Stimulated activated effector memory CD8-positive, alpha-beta T cell treated with anti-CD3 and anti-CD28 coated beads, Interleukin-12 subunit alpha, Interleukin-12 subunit beta, amount 100 ng/mL, for 72 hours (primary cell): ENCODE data around the gene KHSRP.

Source experiments
- ATAC-seq: fragments of 150-1000 bp; cut with Tn5 transposase; 2 replicates; pipeline ENCODE4 v1.10.0; 2021
- DNase-seq, 2 donors: peaks; one replicate each; pipeline ENCODE4 v3.0.0; 2021 to 2022; ENCODE audit warnings: low spot score in 2 of 2
- H3K27ac Mint-ChIP-seq: one replicate; pipeline ENCODE4 v1.8.0; 2022; ENCODE audit warnings: mild to moderate bottlenecking, mixed read lengths
- H3K36me3 Mint-ChIP-seq: one replicate; pipeline ENCODE4 v1.8.0; 2022; ENCODE audit warnings: mild to moderate bottlenecking, mixed read lengths
- H3K4me1 Mint-ChIP-seq: one replicate; pipeline ENCODE4 v1.8.0; 2022; ENCODE audit warnings: mixed read lengths
- H3K4me3 Mint-ChIP-seq: one replicate; pipeline ENCODE4 v1.8.0; 2022; ENCODE audit warnings: mild to moderate bottlenecking, mixed read lengths
- H3K9me3 Mint-ChIP-seq: one replicate; pipeline ENCODE4 v1.8.0; 2022; ENCODE audit warnings: mixed read lengths

Gene KHSRP

GRCh38 chr19:6393074-6393982, 31.3 kb downstream of the KHSRP start, which contains the start of gene GTF2F1:
Gene GTF2F1 (minus strand): TSS chr19:6393164. CDS start chr19:6392995, 169 bp downstream.
- no peaks in the 10 kb centered on the region for H3K9me3 Mint-ChIP-seq
- H3K36me3 Mint-ChIP-seq, result peaks cover 54% of the 10 kb centered on the region
- peak; percentile 91 to 98 for DNase-seq
- H3K4me3 Mint-ChIP-seq, result peak within 1 kb of the TSS; percentile 87
- H3K27ac Mint-ChIP-seq, result peak within 1 kb of the TSS; percentile 96
- peak; percentile 91 for ATAC-seq
- peaks cover 32% of the 10 kb centered on the region for H3K4me1 Mint-ChIP-seq

- ATAC-seq (peak; percentile 0), DNase-seq (no peak)
- H3K27ac Mint-ChIP-seq, result peak overlapping the region; percentile 96
- H3K36me3 Mint-ChIP-seq, result peaks cover 63% of the 10 kb centered on the region
- peak overlapping the region; percentile 87 for H3K4me3 Mint-ChIP-seq
- H3K9me3 Mint-ChIP-seq, result no peaks in the 10 kb centered on the region
- peaks cover 35% of the 10 kb centered on the region for H3K4me1 Mint-ChIP-seq
Observed at GRCh38 chr19:6392221-6393073, 32.2 kb downstream of the KHSRP start.

- Mint-ChIP-seq H3K9me3 (no peaks in the 10 kb centered on the region), H3K27ac (peak overlapping the region; percentile 37), H3K4me1 (peaks cover 21% of the 10 kb centered on the region), H3K36me3 (peaks cover 100% of the 10 kb centered on the region), H3K4me3 (no peak overlapping the region)
- ATAC-seq, result no peak
- no peak for DNase-seq
Observed at GRCh38 chr19:6387372-6387771, 37.2 kb downstream of the KHSRP start.

- H3K36me3 Mint-ChIP-seq, result peaks cover 100% of the 10 kb centered on the region
Observed at GRCh38 chr19:6384381-6384780, 40.2 kb downstream of the KHSRP start.

GRCh38 chr19:6383188-6383587, 41.4 kb downstream of the KHSRP start:
- no peaks in the 10 kb centered on the region for H3K9me3 Mint-ChIP-seq
- H3K27ac Mint-ChIP-seq, result no peak overlapping the region
- peaks cover 100% of the 10 kb centered on the region for H3K36me3 Mint-ChIP-seq
- no peak overlapping the region for H3K4me3 Mint-ChIP-seq
- H3K4me1 Mint-ChIP-seq, result peaks cover 2% of the 10 kb centered on the region
- no peak for DNase-seq
- no peak for ATAC-seq

More at GRCh38 chr19:6384381-6384780, 40.2 kb downstream of the KHSRP start:
- no peak for DNase-seq
- peaks cover 5% of the 10 kb centered on the region for H3K4me1 Mint-ChIP-seq
- H3K27ac Mint-ChIP-seq, result no peak overlapping the region
- H3K4me3 Mint-ChIP-seq, result no peak overlapping the region
- no peak for ATAC-seq
- H3K9me3 Mint-ChIP-seq, result no peaks in the 10 kb centered on the region

- H3K4me1 Mint-ChIP-seq, result no peaks in the 10 kb centered on the region
- no peaks in the 10 kb centered on the region for H3K9me3 Mint-ChIP-seq
- H3K36me3 Mint-ChIP-seq, result peaks cover 84% of the 10 kb centered on the region
- DNase-seq (no peak), ATAC-seq (no peak)
- H3K27ac Mint-ChIP-seq, result peak overlapping the region; percentile 70
- H3K4me3 Mint-ChIP-seq, result no peak overlapping the region
Observed at GRCh38 chr19:6381030-6381750, 43.4 kb downstream of the KHSRP start.

- peaks cover 70% of the 10 kb centered on the region for H3K36me3 Mint-ChIP-seq
Observed at GRCh38 chr19:6379744-6380143, 44.9 kb downstream of the KHSRP start.

GRCh38 chr19:6378486-6378885, 46.1 kb downstream of the KHSRP start:
- no peak for DNase-seq
- no peak for ATAC-seq
- no peak overlapping the region for H3K27ac Mint-ChIP-seq
- no peak overlapping the region for H3K4me3 Mint-ChIP-seq
- peaks cover 57% of the 10 kb centered on the region for H3K36me3 Mint-ChIP-seq
- H3K4me1 Mint-ChIP-seq, result peaks cover 6% of the 10 kb centered on the region
- no peaks in the 10 kb centered on the region for H3K9me3 Mint-ChIP-seq

More at GRCh38 chr19:6379744-6380143, 44.9 kb downstream of the KHSRP start:
- H3K9me3 Mint-ChIP-seq, result no peaks in the 10 kb centered on the region
- peak overlapping the region; percentile 63 for H3K27ac Mint-ChIP-seq
- ATAC-seq (no peak), DNase-seq (no peak)
- H3K4me3 Mint-ChIP-seq, result no peak overlapping the region
- no peaks in the 10 kb centered on the region for H3K4me1 Mint-ChIP-seq

GRCh38 chr19:6378041-6378440, 46.6 kb downstream of the KHSRP start:
- ATAC-seq, result no peak
- Mint-ChIP-seq H3K4me3 (no peak overlapping the region), H3K36me3 (peaks cover 53% of the 10 kb centered on the region), H3K9me3 (no peaks in the 10 kb centered on the region), H3K27ac (no peak overlapping the region), H3K4me1 (peaks cover 8% of the 10 kb centered on the region)
- no peak for DNase-seq

GRCh38 chr19:6376512-6377190, 48.0 kb downstream of the KHSRP start:
- H3K4me3 Mint-ChIP-seq, result no peak overlapping the region
- no peak for ATAC-seq
- H3K9me3 Mint-ChIP-seq, result no peaks in the 10 kb centered on the region
- DNase-seq, result no peak
- peaks cover 13% of the 10 kb centered on the region for H3K4me1 Mint-ChIP-seq
- H3K36me3 Mint-ChIP-seq, result peaks cover 44% of the 10 kb centered on the region
- no peak overlapping the region for H3K27ac Mint-ChIP-seq

- H3K4me3 Mint-ChIP-seq, result peak within 1 kb of the TSS; percentile 87
- peaks cover 13% of the 10 kb centered on the region for H3K4me1 Mint-ChIP-seq
- H3K36me3 Mint-ChIP-seq, result peaks cover 33% of the 10 kb centered on the region
- DNase-seq (no peak), ATAC-seq (no peak)
- peak within 1 kb of the TSS; percentile 60 for H3K27ac Mint-ChIP-seq
- no peaks in the 10 kb centered on the region for H3K9me3 Mint-ChIP-seq
Observed at GRCh38 chr19:6375411-6376010, 49.1 kb downstream of the KHSRP start, which contains the start of gene PSPN. Gene PSPN (minus strand): TSS chr19:6375933. CDS start chr19:6375849, 84 bp downstream.

GRCh38 chr19:6374711-6375410, 49.8 kb downstream of the KHSRP start:
- Mint-ChIP-seq H3K9me3 (no peaks in the 10 kb centered on the region), H3K27ac (no peak overlapping the region), H3K4me3 (peak overlapping the region; percentile 87), H3K36me3 (peaks cover 27% of the 10 kb centered on the region), H3K4me1 (peaks cover 15% of the 10 kb centered on the region)
- DNase-seq, result no peak
- no peak for ATAC-seq

- peak overlapping the region; percentile 93 for H3K27ac Mint-ChIP-seq
- H3K36me3 Mint-ChIP-seq, result peaks cover 25% of the 10 kb centered on the region
- DNase-seq, result no peak
- H3K4me3 Mint-ChIP-seq, result peak overlapping the region; percentile 87
- H3K4me1 Mint-ChIP-seq, result peaks cover 22% of the 10 kb centered on the region
- ATAC-seq, result no peak
- H3K9me3 Mint-ChIP-seq, result no peaks in the 10 kb centered on the region
Observed at GRCh38 chr19:6374161-6374709, 50.4 kb downstream of the KHSRP start.
